HG03175 (cell line): ENCODE results near the gene GPR35.

Source experiments
- ATAC-seq: cut with Tn5 transposase; IDR thresholded peaks from one replicate; pipeline ENCODE4 v1.9.1; 2021; ENCODE audit warnings: mild to moderate bottlenecking, moderate library complexity; ENCODE audit not compliant: unreplicated experiment

Gene GPR35

DNA sequence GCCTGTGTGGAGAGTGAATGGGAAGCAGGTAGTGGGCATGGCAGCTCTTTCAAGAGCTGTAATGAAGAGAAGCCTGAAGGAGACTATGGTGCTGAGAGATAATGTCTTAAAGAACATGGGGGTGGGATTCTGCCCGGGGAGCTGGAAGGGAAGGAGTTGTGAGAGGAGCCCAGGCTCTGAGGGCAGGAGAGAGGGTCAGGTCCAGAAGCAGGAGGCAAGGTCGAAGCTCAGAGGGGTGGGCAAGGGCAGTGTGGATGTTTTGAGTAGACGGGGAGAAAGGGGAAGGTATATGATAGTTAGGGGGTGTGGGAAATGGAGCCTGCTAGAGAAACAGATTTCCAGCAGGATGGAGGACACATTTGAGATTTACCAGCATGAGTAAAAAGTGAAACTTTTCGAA lies 36.6 kb upstream of the GPR35 start:
- ATAC-seq, result no peak

- ATAC-seq, result no peak
Measured at GRCh38 chr2:240589375-240589774, 35.9 kb upstream of the GPR35 start.

GRCh38 chr2:240589850-240590525 lies 35.3 kb upstream of the GPR35 start:
- ATAC-seq, result no peak

DNA sequence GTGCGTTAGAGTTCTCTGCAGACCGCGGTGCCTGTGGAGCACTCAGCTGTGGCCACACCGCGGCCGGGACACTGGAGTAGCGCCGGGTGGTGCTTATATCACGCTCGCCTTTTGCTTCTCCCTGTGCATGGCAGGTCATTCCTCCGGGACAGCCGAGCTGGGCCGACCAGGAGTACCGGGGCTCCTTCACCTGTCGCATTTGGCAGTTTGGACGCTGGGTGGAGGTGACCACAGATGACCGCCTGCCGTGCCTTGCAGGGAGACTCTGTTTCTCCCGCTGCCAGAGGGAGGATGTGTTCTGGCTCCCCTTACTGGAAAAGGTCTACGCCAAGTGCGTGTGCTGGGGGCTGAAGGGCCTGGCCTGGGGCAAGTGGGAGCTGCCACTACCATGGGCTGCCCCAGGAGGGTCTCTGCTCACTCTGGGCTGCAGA lies 34.6 kb upstream of the GPR35 start:
- no peak for ATAC-seq

DNA sequence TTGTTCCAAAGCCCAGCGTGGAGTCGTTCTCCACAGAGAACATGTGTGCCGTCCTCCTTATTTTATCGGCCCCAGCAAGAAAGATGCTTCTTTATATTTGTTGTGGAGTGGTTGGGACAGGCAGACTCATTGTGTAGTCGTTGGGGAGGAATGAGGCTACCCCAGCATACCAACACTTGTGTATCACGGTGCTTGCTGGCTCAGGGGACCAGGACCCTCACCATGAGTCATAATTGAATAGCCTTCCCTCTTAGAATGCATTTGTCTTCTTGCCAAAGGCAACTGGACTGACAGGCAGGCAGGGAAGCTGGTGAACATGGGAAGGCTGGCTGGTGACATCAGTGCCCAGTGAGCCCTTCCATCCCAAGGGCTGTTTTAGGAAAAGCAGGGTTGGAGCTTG lies 34.1 kb upstream of the GPR35 start:
- ATAC-seq, result no peak

DNA sequence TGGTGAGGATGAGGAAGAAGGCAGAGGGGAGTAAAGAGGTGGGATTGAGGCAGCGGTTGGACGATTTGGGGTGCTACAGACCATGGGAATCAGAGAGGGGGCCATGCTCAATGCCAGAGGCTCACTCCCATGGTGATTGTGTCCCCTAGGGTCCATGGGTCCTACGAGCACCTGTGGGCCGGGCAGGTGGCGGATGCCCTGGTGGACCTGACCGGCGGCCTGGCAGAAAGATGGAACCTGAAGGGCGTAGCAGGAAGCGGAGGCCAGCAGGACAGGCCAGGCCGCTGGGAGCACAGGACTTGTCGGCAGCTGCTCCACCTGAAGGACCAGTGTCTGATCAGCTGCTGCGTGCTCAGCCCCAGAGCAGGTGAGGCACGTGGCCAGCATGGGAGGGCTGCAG lies 33.5 kb upstream of the GPR35 start:
- no peak for ATAC-seq

DNA sequence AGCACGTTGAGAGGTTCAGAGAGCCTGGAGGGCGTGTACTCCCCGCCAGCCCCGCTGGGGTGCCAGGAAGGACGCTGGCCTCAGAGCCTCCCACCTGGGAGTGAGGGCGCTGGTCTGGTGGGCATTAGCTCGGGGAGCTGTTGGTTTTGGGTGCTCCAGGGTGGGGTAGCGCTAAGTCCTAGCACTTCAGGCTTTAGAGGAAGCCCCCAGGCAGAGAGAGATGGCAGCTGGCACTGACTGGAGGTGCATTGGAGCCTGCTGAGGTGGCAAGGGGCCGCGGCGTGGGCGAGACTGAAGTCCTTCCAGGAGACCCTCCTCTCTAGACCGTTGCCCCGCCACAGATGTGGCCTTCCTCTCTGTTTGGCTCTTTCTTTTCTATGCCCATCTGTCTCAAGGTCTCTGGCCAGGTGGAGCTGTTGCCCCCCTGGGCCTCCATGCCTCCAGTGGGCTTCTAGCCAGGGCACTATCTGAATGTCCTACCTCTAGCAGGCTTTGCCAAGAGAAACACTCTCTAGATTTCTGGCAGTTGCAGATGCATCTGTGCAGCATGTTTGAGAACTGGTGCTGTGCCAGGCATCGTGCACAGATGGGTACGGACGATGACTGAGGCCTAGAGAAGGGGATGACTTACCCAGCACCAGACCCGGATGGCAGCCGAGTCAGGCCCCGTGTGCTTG lies 32.1 kb upstream of the GPR35 start:
- no peak for ATAC-seq

- ATAC-seq, result no peak
Measured at GRCh38 chr2:240593703-240594451, 31.4 kb upstream of the GPR35 start.

GRCh38 chr2:240594511-240595380 lies 30.5 kb upstream of the GPR35 start:
- ATAC-seq, result no peak

GRCh38 chr2:240595381-240596079 lies 29.8 kb upstream of the GPR35 start:
- ATAC-seq, result no peak

- ATAC-seq, result no peak
Measured at GRCh38 chr2:240596080-240596460, 29.2 kb upstream of the GPR35 start.

DNA sequence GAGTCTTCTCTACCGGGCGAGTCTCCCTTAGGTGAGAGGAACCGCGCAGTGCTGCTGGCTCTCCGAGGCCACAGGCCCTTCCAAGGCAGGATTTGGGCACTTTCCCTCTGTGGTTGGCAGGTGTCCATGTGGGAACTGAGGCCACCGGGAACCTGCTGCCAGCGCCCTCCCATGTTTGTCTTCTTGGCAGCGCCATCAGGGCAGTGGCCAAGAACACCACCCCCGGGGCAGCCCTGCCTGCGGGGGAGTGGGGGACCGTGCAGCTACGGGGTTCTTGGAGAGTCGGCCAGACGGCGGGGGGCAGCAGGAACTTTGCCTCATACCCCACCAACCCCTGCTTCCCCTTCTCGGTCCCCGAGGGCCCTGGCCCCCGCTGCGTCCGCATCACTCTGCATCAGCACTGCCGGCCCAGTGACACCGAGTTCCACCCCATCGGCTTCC lies 28.8 kb upstream of the GPR35 start:
- ATAC-seq, result no peak

- no peak for ATAC-seq
Measured at GRCh38 chr2:240597054-240597418, 28.2 kb upstream of the GPR35 start.

GRCh38 chr2:240597419-240598181 lies 27.7 kb upstream of the GPR35 start:
- no peak for ATAC-seq

DNA sequence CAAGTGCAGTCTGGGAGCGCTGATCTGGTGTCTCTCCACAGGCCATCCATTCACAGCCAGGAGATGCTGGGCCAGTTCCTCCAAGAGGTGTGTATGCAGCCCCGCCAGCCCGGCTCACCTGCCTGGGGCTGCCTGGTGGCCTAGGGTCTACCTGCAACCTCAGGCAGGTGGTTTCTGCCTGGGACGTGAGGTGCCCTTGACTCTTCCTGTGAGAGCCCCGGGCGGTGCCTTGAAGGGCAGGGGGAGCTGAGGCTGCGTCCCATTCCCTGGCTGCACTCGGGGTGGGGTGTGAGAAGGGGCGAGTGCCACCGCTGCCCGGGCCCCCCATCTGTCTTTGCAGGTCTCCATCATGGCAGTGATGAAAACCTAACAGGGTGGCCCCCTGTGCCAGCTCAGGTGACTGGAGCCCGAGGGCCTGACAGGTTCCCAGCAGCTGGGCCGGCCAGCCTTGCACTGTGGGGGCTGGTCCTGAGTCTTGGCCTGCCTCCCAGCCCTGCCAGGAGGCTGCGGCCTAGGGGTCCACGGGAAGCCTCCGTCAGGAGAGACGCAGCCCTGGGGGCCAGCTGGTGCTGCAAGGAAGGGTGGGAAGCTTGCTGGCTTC lies 26.9 kb upstream of the GPR35 start:
- ATAC-seq, result no peak

DNA sequence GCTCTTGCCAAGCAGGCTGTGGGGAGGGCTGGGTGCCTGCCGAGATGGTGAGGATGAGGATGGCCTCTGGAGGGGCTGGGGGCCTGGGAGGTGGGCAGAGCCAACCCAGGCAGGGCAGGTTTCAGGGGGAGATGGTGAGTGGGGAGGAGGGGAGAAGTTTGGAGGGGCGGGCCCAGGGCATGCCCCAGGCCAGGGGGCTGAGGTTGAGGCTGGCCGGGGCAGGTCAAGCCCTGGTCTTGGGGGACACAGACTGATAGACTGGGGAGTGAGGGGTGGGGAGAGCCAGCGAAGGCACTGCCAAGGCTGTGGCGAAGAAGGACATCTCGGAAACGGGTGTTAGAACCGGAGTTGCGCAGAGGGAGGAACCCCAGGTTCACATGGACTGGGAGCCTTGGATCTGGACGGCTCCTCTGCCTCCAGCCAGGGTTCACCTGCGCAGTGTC lies 26.1 kb upstream of the GPR35 start:
- ATAC-seq, result no peak

GRCh38 chr2:240600451-240600961 lies 24.8 kb upstream of the GPR35 start:
- ATAC-seq, result no peak

DNA sequence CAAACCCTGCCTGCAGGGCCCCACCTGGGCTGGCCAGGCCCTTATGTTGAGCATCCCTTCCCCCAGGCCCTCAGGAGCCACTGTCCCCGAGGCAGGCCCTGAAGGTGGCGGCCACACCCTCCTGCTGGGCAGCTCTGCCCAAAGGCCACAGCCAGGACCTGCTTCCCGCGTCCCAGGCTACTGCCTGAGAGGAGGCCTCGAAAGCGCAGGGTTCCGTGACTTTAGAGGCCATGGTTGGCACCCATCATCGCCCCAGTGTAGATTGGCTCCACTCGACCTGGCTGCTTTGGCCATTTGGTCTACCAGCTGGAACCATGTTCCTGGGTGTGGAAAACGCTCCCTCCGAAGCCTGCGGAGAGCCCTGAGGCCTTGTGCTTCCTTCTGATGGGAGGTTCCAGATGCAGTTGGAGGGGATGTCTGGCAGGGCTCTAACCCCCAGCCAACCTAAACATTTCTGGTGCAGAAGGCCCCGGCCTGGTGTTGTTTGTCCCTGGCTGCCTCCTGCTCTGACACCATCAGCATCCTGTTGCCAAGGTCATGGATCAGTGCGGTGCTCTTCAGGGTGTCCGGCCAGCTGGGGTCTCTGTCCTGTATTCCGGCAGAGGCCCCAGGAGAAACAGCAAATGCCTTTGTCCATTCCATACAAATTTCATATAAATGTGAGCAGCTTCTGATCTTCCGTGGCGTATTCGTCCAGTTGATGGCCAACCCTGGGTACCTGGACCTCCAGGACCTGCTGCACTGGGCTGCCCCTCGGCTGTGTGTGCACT lies 24.0 kb upstream of the GPR35 start:
- no peak for ATAC-seq
